H1 (cell line): ENCODE measurements around the gene BCL3. TPM values are rescaled to one million over a fixed set of nuclear protein-coding genes. Genes with fewer than 3 reads are reported as not detected.

ENCODE experiments used
- CTCF ChIA-PET: fragments of 300-600 bp; sonication (Branson Sonifier 250); formaldehyde crosslinking; loops from one replicate; lab custom pipeline; 2021; ENCODE audit not compliant: partially characterized antibody; lab: Charles Lee
- POLR2A ChIA-PET: fragments of 300-600 bp; sonication (Branson Sonifier 250); formaldehyde crosslinking; loops from one replicate; lab custom pipeline; 2021; ENCODE audit warnings: inconsistent platforms; ENCODE audit not compliant: partially characterized antibody; lab: Charles Lee
- DNase-seq, 2 experiments: peaks; one replicate each; pipeline versions ENCODE4 v3.0.0 to v3.0.0-alpha.2; 2010 to 2022; ENCODE audit warnings: low spot score in 2 of 2, low read depth in 1 of 2, mixed read lengths in 1 of 2
- FAIRE-seq: peaks from 2 replicates; lab custom pipeline; 2011; peaks lifted over from hg19 to GRCh38; lab: Jason Lieb, UNC
- H2AFZ ChIP-seq: 2 replicates; pipeline ENCODE4 v1.8.1; 2012; ENCODE audit warnings: low read length, inconsistent platforms
- H2AK5ac ChIP-seq: 2 replicates; pipeline ENCODE4 v1.6.1; 2013; ENCODE audit warnings: low read depth, low read length
- H2BK120ac ChIP-seq: replicated peaks from 2 replicates; pipeline ENCODE3; 2013; ENCODE audit warnings: low read depth, low read length, inconsistent platforms
- H2BK12ac ChIP-seq: 2 replicates; pipeline ENCODE4 v1.6.1; 2013; ENCODE audit warnings: low read depth, low read length
- H2BK15ac ChIP-seq: 2 replicates; pipeline ENCODE4 v1.6.1; 2013; ENCODE audit warnings: low read length
- H2BK20ac ChIP-seq: 2 replicates; pipeline ENCODE4 v1.6.1; 2013; ENCODE audit warnings: low read length
- H2BK5ac ChIP-seq: 2 replicates; pipeline ENCODE4 v1.6.1; 2013; ENCODE audit warnings: low read depth, low read length
- H3K14ac ChIP-seq: 2 replicates; pipeline ENCODE4 v1.6.1; 2013; ENCODE audit warnings: inconsistent platforms; ENCODE audit not compliant: insufficient read length
- H3K18ac ChIP-seq: 2 replicates; pipeline ENCODE4 v1.6.1; 2013; ENCODE audit warnings: low read length; ENCODE audit errors: extremely low read depth
- H3K23ac ChIP-seq: 2 replicates; pipeline ENCODE4 v1.6.1; 2013; ENCODE audit warnings: inconsistent platforms; ENCODE audit not compliant: insufficient read length
- H3K23me2 ChIP-seq: 2 replicates; pipeline ENCODE4 v1.6.1; 2013; ENCODE audit warnings: low read depth, low read length
- H3K27ac ChIP-seq: 2 replicates; pipeline ENCODE4 v1.6.1; 2011; ENCODE audit warnings: low read depth, low read length, inconsistent platforms
- H3K27me3 ChIP-seq, 4 experiments: replicated peaks in 1 of 4; 1 replicate in 1 of 4; 2 replicates in 3 of 4; pipeline versions ENCODE4 v1.6.1 to v1.8.1; 2011 to 2013; ENCODE audit warnings: low read length in 3 of 4, mild to moderate bottlenecking in 3 of 4, inconsistent platforms in 2 of 4, mixed read lengths in 2 of 4, moderate library complexity in 1 of 4; ENCODE audit not compliant: control insufficient read depth in 3 of 4, insufficient read depth in 3 of 4; ENCODE audit errors: extremely low read depth in 1 of 4
- H3K36me3 ChIP-seq, 4 experiments: 2 replicates each; pipeline versions ENCODE4 v1.6.1 to v1.8.1; 2011 to 2013; ENCODE audit warnings: mild to moderate bottlenecking in 4 of 4, low read length in 3 of 4, moderate library complexity in 2 of 4, control low read depth in 1 of 4, inconsistent platforms in 1 of 4; ENCODE audit not compliant: insufficient read depth in 4 of 4, control insufficient read depth in 2 of 4
- H3K4ac ChIP-seq: replicated peaks from 2 replicates; pipeline ENCODE3; 2013; ENCODE audit warnings: low read length, low read depth, mixed read lengths, inconsistent platforms; ENCODE audit not compliant: insufficient read length
- H3K4me1 ChIP-seq, 4 experiments: replicated peaks in 1 of 4; 1 replicate in 1 of 4; 2 replicates in 3 of 4; pipeline versions ENCODE4 v1.6.1 to v1.8.1; 2011 to 2013; ENCODE audit warnings: low read length in 3 of 4, inconsistent platforms in 2 of 4, mixed read lengths in 1 of 4; ENCODE audit not compliant: insufficient read depth in 4 of 4, control insufficient read depth in 3 of 4
- H3K4me2 ChIP-seq, 2 experiments: 2 replicates each; pipeline versions ENCODE4 v1.6.1 to v1.8.1; 2011 to 2013; ENCODE audit warnings: low read depth in 2 of 2, low read length in 2 of 2, control low read depth in 1 of 2, inconsistent platforms in 1 of 2, mild to moderate bottlenecking in 1 of 2; ENCODE audit not compliant: insufficient read depth in 1 of 2
- H3K4me3 ChIP-seq, 4 experiments: fragments of 200-600, 300-600 bp in 1 of 4; sonication (generic), shearing (Covaris generic), sonication (Bioruptor Twin) in 1 of 4; 2 replicates each; pipeline versions ENCODE4 v1.5.1 to v1.8.1; 2011 to 2016; ENCODE audit warnings: low read length in 4 of 4, low read depth in 3 of 4, control low read depth in 2 of 4, inconsistent platforms in 2 of 4, mild to moderate bottlenecking in 2 of 4, mixed read lengths in 1 of 4, moderate library complexity in 1 of 4; ENCODE audit not compliant: insufficient read depth in 2 of 4; ENCODE audit errors: extremely low read depth in 1 of 4
- H3K56ac ChIP-seq: replicated peaks from 2 replicates; pipeline ENCODE3; 2013; ENCODE audit warnings: low read depth, mild to moderate bottlenecking, mixed read lengths, low read length, inconsistent platforms; ENCODE audit not compliant: insufficient read length
- H3K79me1 ChIP-seq: 2 replicates; pipeline ENCODE4 v1.6.1; 2013; ENCODE audit warnings: low read depth, low read length, control low read depth
- H3K79me2 ChIP-seq, 2 experiments: 2 replicates each; pipeline versions ENCODE4 v1.6.1 to v1.8.1; 2012 to 2013; ENCODE audit warnings: low read length in 2 of 2, mild to moderate bottlenecking in 2 of 2, inconsistent platforms in 1 of 2; ENCODE audit not compliant: insufficient read depth in 2 of 2, control insufficient read depth in 1 of 2
- H3K9ac ChIP-seq, 4 experiments: replicated peaks in 1 of 4; 1 replicate in 1 of 4; 2 replicates in 3 of 4; pipeline versions ENCODE4 v1.6.1 to v1.8.1; 2011 to 2013; ENCODE audit warnings: low read depth in 3 of 4, low read length in 3 of 4, control low read depth in 2 of 4, mild to moderate bottlenecking in 2 of 4, moderate library complexity in 2 of 4, inconsistent platforms in 1 of 4; ENCODE audit errors: extremely low read depth in 1 of 4
- H3K9me3 ChIP-seq, 2 experiments: 2 replicates each; pipeline versions ENCODE4 v1.6.1 to v1.8.1; 2012 to 2013; ENCODE audit warnings: mild to moderate bottlenecking in 2 of 2, moderate library complexity in 2 of 2, control low read depth in 1 of 2, inconsistent platforms in 1 of 2, low read depth in 1 of 2, low read length in 1 of 2, mixed read lengths in 1 of 2; ENCODE audit not compliant: insufficient read depth in 2 of 2
- H4K20me1 ChIP-seq, 2 experiments: replicated peaks in 1 of 2; 2 replicates each; pipeline versions ENCODE3 to v1.8.1; 2011 to 2013; ENCODE audit warnings: inconsistent platforms in 2 of 2, low read length in 2 of 2, mild to moderate bottlenecking in 1 of 2; ENCODE audit not compliant: insufficient read depth in 2 of 2, control insufficient read depth in 1 of 2
- H4K5ac ChIP-seq: 2 replicates; pipeline ENCODE4 v1.6.1; 2013; ENCODE audit warnings: low read length, low read depth, mixed read lengths, inconsistent platforms; ENCODE audit not compliant: insufficient read length
- H4K8ac ChIP-seq: 2 replicates; pipeline ENCODE4 v1.8.0; 2013; ENCODE audit warnings: mild to moderate bottlenecking, moderate library complexity, low read length, inconsistent platforms; ENCODE audit not compliant: insufficient read depth; ENCODE audit errors: extremely low read depth
- H4K91ac ChIP-seq: replicated peaks from 2 replicates; pipeline ENCODE3; 2013; ENCODE audit warnings: low read length, mixed read lengths, inconsistent platforms; ENCODE audit not compliant: insufficient read length
- RAD21 ChIP-seq, 2 experiments: IDR thresholded peaks in 1 of 2; conservative IDR thresholded peaks in 1 of 2; 2 replicates each; pipeline ENCODE4 v1.6.1; 2011; ENCODE audit warnings: low read depth in 2 of 2, low read length in 2 of 2, improper control_type of control experiment in 1 of 2, inconsistent platforms in 1 of 2, mild to moderate bottlenecking in 1 of 2, moderate library complexity in 1 of 2
- SP1 ChIP-seq: IDR thresholded peaks from 2 replicates; pipeline ENCODE4 v1.6.1; 2011; ENCODE audit warnings: low read depth, low read length
- TAF7 ChIP-seq: optimal IDR thresholded peaks from 2 replicates; pipeline ENCODE3; 2011; ENCODE audit warnings: low read depth, mild to moderate bottlenecking, inconsistent platforms, low read length, moderate library complexity, borderline replicate concordance
- WGBS, 2 experiments: shearing (Covaris generic) in 1 of 2; methylation state at CpG; one replicate each; pipeline versions ENCODE4 v1.1.6 to v1.1.7; 2013 to 2015; ENCODE audit warnings: low lambda C conversion rate in 2 of 2, mixed read lengths in 2 of 2, inconsistent platforms in 1 of 2, low coverage in 1 of 2, missing lambda C conversion rate in 1 of 2; ENCODE audit not compliant: insufficient replicate concordance in 2 of 2, insufficient coverage in 1 of 2, insufficient read length in 1 of 2; ENCODE audit errors: extremely low coverage in 1 of 2, missing lambda C conversion rate in 1 of 2; 5-methylcytosine and 5-hydroxymethylcytosine counted together
- polyA plus RNA-seq, 7 experiments: library from polyadenylated mRNA; depleted of rRNA in 3 of 7; stranded (reverse) in 5 of 7; unstranded in 2 of 7; fragments of >200 nt in 5 of 7; fragments of 200-250 nt in 2 of 7; gene quantifications; 1 replicate in 5 of 7; 2 replicates in 1 of 7; 4 replicates in 1 of 7; pipeline versions ENCODE4 v1.2.1 to v1.2.3, GENCODE V29; 2011 to 2013; ENCODE audit warnings: missing spikeins in 2 of 7, mixed read lengths in 2 of 7
- total RNA-seq: library from RNA; stranded (reverse); fragmentation: NEBNext Ultra II Directional; extraction: Animal tissue kit (Norgen Biotek cat#: 25700); gene quantifications from 2 replicates; pipeline ENCODE4 v1.2.1, GENCODE V29; 2021
- TF ChIP-seq, protein P1 (sequence below), 3 experiments: IDR thresholded peaks; 1 replicate in 2 of 3; 2 replicates in 1 of 3; pipeline versions ENCODE4 v1.5.1 to v1.6.1; 2011; ENCODE audit warnings: low read length in 3 of 3, mild to moderate bottlenecking in 3 of 3, inconsistent platforms in 2 of 3, low read depth in 1 of 3, moderate library complexity in 1 of 3; ENCODE audit not compliant: insufficient read depth in 1 of 3; ENCODE audit errors: control extremely low read depth in 1 of 3

The BCL3 gene
- total and polyA plus RNA-seq, 2 of the 8 experiments (the other 6 are each of a cell fraction or from before 2014, with no cell fraction given) = 0.88 to 2.4 TPM

DNA sequence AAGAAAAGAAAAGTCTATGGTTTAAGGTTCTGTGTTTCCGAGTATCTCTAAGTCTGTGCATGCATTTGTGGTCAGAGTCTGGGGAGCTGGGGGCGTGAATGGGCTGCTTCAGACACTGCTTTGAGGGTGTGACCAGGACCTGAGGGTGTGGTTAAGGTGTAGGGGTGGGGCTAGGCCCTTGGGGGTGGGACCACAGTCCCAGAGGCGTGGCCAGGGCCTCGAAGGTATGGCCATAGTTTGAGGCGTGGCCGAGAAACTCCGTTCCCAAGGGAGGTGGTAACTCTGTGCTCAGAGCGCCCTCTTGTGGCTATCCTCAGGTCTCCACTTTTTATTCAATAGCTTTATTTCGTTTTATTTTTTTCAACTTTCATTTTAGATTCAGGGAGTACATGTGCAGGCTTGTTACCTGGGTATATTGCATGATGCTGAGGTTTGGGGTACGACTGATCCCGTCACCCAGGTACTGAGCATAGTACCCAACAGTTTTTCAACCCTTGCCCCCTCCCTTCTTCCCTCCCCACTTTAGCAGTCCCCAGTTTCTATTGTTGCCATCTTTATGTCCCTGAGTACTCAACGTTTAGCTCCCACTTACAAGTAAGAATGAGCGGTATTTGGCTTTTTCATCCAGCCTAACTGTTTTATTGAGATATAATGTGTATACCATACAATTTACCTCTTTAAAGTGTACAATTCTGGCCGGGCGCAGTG, 22.2 kb downstream of the BCL3 start:
- H3K4me2 ChIP-seq = no peak overlapping the region
- peak; percentile 97 for FAIRE-seq

More for the DNA sequence above, 22.2 kb downstream of the BCL3 start:
- Histone ChIP-seq H3K79me2 (no peaks in the 10 kb centered on the region), H3K4me1 (peaks cover 0 to 2% (median under 1%) of the 10 kb centered on the region in 4 experiments; a peak in 2 of 7 replicates), H4K20me1 (no peaks in the 10 kb centered on the region), H2BK120ac (no peak overlapping the region), H2AK5ac (no peak overlapping the region), H2BK12ac (no peak overlapping the region), H3K9me3 (peaks cover 0 to 6% of the 10 kb centered on the region in 2 experiments; a peak in 2 of 4 replicates), H3K4ac (no peak overlapping the region), H3K27ac (no peak overlapping the region), H3K27me3 (no peaks in the 10 kb centered on the region; a peak in 2 of 7 replicates), H2AFZ (peak overlapping the region; percentile 95), H3K23ac (no peak overlapping the region), H3K36me3 (no peaks in the 10 kb centered on the region), H3K18ac (no peak overlapping the region), H3K23me2 (no peaks in the 10 kb centered on the region), H4K8ac (no peak overlapping the region), H2BK20ac (no peak overlapping the region), H2BK5ac (no peak overlapping the region), H3K14ac (no peak overlapping the region), H3K9ac (no peak overlapping the region), H3K79me1 (no peaks in the 10 kb centered on the region; the same call in 1 of the 2 replicates), H4K5ac (no peak overlapping the region), H3K4me3 (no peak overlapping the region), H2BK15ac (no peak overlapping the region), H3K56ac (no peak overlapping the region), H4K91ac (no peak overlapping the region)
- WGBS, 2 experiments = 32% methylated on average over 12 of the region's 15 CpGs; no CpG with 5 or more reads in 1 of the 2 experiments
- peak; percentile 90 to 99 for DNase-seq
- TF ChIP-seq TAF7 = no peak
- TF ChIP-seq, protein P1, sequence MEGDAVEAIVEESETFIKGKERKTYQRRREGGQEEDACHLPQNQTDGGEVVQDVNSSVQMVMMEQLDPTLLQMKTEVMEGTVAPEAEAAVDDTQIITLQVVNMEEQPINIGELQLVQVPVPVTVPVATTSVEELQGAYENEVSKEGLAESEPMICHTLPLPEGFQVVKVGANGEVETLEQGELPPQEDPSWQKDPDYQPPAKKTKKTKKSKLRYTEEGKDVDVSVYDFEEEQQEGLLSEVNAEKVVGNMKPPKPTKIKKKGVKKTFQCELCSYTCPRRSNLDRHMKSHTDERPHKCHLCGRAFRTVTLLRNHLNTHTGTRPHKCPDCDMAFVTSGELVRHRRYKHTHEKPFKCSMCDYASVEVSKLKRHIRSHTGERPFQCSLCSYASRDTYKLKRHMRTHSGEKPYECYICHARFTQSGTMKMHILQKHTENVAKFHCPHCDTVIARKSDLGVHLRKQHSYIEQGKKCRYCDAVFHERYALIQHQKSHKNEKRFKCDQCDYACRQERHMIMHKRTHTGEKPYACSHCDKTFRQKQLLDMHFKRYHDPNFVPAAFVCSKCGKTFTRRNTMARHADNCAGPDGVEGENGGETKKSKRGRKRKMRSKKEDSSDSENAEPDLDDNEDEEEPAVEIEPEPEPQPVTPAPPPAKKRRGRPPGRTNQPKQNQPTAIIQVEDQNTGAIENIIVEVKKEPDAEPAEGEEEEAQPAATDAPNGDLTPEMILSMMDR (IDR thresholded peaks at IDR 0.05; ENCODE audit: control extremely low read depth in 1 of 3, insufficient read depth in 1 of 3, low read depth in 1 of 3, low read length in 3 of 3) = peak; percentile 56 to 85 (median 76)
- peak; percentile 68; the same call in 1 of the 2 replicates for TF ChIP-seq SP1
- TF ChIP-seq RAD21 (IDR thresholded peaks at IDR 0.05 in 1 of 2, conservative IDR thresholded peaks at IDR 0.05 in 1 of 2; ENCODE audit: low read depth in 2 of 2, low read length in 2 of 2) = peak; percentile 93 to 96
- POLR2A ChIA-PET = interaction anchor here (0.6 to 2.4 kb wide), 11 partner anchors 13 to 161 kb away, joined by 3 to 12 read pairs (median 5); partner anchors contain the start of gene BCAM
- CTCF ChIA-PET = interaction anchor here (0.7 to 16.4 kb wide), 47 partner anchors 8 to 916 kb away, joined by 3 to 468 read pairs (median 5); partner anchors contain the start of genes BCAM and IGSF23
